NOMO-1 (cell line): ENCODE data around the gene XPR1.
A peak's percentile ranks its signal among the peaks of the same experiment; 100 is the strongest.

Source experiments
- DNase-seq, 2 experiments: peaks; one replicate each; lab custom pipeline; 2025; ENCODE audit not compliant: unreplicated experiment in 2 of 2; lab: John Stamatoyannopoulos, UW

XPR1 gene

GRCh38 chr1:180631766-180632325 lies at the start of gene XPR1:
Gene XPR1, plus strand, starts transcription at chr1:180632022. Its CDS starts 180 bp downstream, at chr1:180632202.
- peak; percentile 95 to 98 for DNase-seq

GRCh38 chr1:180584869-180585268 lies 47.0 kb upstream of the XPR1 start:
- no peak for DNase-seq

- DNase-seq, result no peak
Observed at GRCh38 chr1:180585994-180586359, 45.8 kb upstream of the XPR1 start.

- DNase-seq, result no peak
Observed at GRCh38 chr1:180586671-180587155, 45.1 kb upstream of the XPR1 start.

GRCh38 chr1:180588121-180588520 lies 43.7 kb upstream of the XPR1 start:
- DNase-seq, result no peak

GRCh38 chr1:180590889-180591288 lies 40.9 kb upstream of the XPR1 start:
- DNase-seq, result no peak

GRCh38 chr1:180593382-180593781 lies 38.4 kb upstream of the XPR1 start:
- no peak for DNase-seq

GRCh38 chr1:180594723-180595122 lies 37.1 kb upstream of the XPR1 start:
- no peak for DNase-seq

GRCh38 chr1:180595966-180596365 lies 35.9 kb upstream of the XPR1 start:
- no peak for DNase-seq

- DNase-seq, result no peak
Observed at GRCh38 chr1:180597520-180597919, 34.3 kb upstream of the XPR1 start.

- DNase-seq, result no peak
Observed at GRCh38 chr1:180598333-180598974, 33.4 kb upstream of the XPR1 start.

GRCh38 chr1:180600343-180600742 lies 31.5 kb upstream of the XPR1 start:
- no peak for DNase-seq

GRCh38 chr1:180601512-180601911 lies 30.3 kb upstream of the XPR1 start:
- DNase-seq, result no peak

GRCh38 chr1:180603223-180603849 lies 28.5 kb upstream of the XPR1 start:
- DNase-seq, result no peak

- no peak for DNase-seq
Observed at GRCh38 chr1:180603850-180604226, 28.0 kb upstream of the XPR1 start.

- no peak for DNase-seq
Observed at GRCh38 chr1:180606155-180606554, 25.7 kb upstream of the XPR1 start.

GRCh38 chr1:180609643-180610555 lies 21.9 kb upstream of the XPR1 start:
- peak; percentile 64 to 69 for DNase-seq

GRCh38 chr1:180610556-180611015 lies 21.2 kb upstream of the XPR1 start:
- DNase-seq, result no peak

GRCh38 chr1:180611016-180611930 lies 20.5 kb upstream of the XPR1 start:
- DNase-seq, result peak; percentile 67 to 85

GRCh38 chr1:180612632-180613031 lies 19.2 kb upstream of the XPR1 start:
- no peak for DNase-seq
